ENCODE data around the gene SORCS3. TPM values are rescaled to one million over a fixed set of nuclear protein-coding genes. Genes with fewer than 3 reads are reported as not detected.

Gene SORCS3
- total and polyA plus RNA-seq, 2 of the 4 experiments (the other 2 are of a cell fraction): not detected

- TF ChIP-seq CHD1 (IDR thresholded peaks at IDR 0.05; ENCODE audit: low read depth, low read length): no peak
- no peak for TF ChIP-seq FOS (IDR thresholded peaks at IDR 0.05; ENCODE audit: low read depth, low read length)
- TF ChIP-seq NFE2L2 (IDR thresholded peaks at IDR 0.05; ENCODE audit: low read depth, low read length): no peak
- no peak for TF ChIP-seq RFX5 (IDR thresholded peaks at IDR 0.05; ENCODE audit: low read depth, low read length)
- TF ChIP-seq, protein P1, sequence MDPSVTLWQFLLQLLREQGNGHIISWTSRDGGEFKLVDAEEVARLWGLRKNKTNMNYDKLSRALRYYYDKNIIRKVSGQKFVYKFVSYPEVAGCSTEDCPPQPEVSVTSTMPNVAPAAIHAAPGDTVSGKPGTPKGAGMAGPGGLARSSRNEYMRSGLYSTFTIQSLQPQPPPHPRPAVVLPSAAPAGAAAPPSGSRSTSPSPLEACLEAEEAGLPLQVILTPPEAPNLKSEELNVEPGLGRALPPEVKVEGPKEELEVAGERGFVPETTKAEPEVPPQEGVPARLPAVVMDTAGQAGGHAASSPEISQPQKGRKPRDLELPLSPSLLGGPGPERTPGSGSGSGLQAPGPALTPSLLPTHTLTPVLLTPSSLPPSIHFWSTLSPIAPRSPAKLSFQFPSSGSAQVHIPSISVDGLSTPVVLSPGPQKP (IDR thresholded peaks at IDR 0.05; ENCODE audit: borderline replicate concordance, low read depth, low read length): no peak
- no peak for TF ChIP-seq MAFK (IDR thresholded peaks at IDR 0.05; ENCODE audit: low read depth, low read length)
- TF ChIP-seq MXI1 (IDR thresholded peaks at IDR 0.05; ENCODE audit: borderline replicate concordance, low read depth, low read length): no peak
- no peak for TF ChIP-seq MAZ (IDR thresholded peaks at IDR 0.05; ENCODE audit: borderline replicate concordance, low read depth, low read length)
- no peak for TF ChIP-seq SMC3 (IDR thresholded peaks at IDR 0.05; ENCODE audit: low read depth, low read length)
- no peak for TF ChIP-seq RCOR1 (IDR thresholded peaks at IDR 0.05; ENCODE audit: insufficient replicate concordance, low read length)
- TF ChIP-seq RAD21 (IDR thresholded peaks at IDR 0.05; ENCODE audit: low read length): no peak
- no peak for TF ChIP-seq CEBPB (IDR thresholded peaks at IDR 0.05; ENCODE audit: low read depth, low read length)
- TF ChIP-seq, protein P2, sequence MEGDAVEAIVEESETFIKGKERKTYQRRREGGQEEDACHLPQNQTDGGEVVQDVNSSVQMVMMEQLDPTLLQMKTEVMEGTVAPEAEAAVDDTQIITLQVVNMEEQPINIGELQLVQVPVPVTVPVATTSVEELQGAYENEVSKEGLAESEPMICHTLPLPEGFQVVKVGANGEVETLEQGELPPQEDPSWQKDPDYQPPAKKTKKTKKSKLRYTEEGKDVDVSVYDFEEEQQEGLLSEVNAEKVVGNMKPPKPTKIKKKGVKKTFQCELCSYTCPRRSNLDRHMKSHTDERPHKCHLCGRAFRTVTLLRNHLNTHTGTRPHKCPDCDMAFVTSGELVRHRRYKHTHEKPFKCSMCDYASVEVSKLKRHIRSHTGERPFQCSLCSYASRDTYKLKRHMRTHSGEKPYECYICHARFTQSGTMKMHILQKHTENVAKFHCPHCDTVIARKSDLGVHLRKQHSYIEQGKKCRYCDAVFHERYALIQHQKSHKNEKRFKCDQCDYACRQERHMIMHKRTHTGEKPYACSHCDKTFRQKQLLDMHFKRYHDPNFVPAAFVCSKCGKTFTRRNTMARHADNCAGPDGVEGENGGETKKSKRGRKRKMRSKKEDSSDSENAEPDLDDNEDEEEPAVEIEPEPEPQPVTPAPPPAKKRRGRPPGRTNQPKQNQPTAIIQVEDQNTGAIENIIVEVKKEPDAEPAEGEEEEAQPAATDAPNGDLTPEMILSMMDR (conservative IDR thresholded peaks at IDR 0.05; ENCODE audit: low read depth, low read length): no peak
- no peak for TF ChIP-seq POLR2A (IDR thresholded peaks at IDR 0.05; ENCODE audit: low read depth, low read length)
- no peak for TF ChIP-seq BHLHE40 (IDR thresholded peaks at IDR 0.05; ENCODE audit: low read depth, low read length)
- TF ChIP-seq USF2 (IDR thresholded peaks at IDR 0.05; ENCODE audit: low read depth, low read length): no peak
- dilution Hi-C loops (cut with HindIII; ENCODE audit: low sequenced_read_pairs, unreplicated experiment): no loop called here
- Histone ChIP-seq H4K20me1 (ENCODE audit: insufficient read depth, low read length) (no peaks in the 10 kb centered on the region), H3K79me1 (ENCODE audit: low read depth in 1 of 2, low read length in 2 of 2) (no peaks in the 10 kb centered on the region), H3K14ac (replicated peaks; ENCODE audit: low read depth, low read length) (no peak overlapping the region), H4K91ac (ENCODE audit: insufficient read depth, low read depth, low read length) (no peak overlapping the region), H4K5ac (ENCODE audit: low read depth, low read length) (no peak overlapping the region), H2AK5ac (ENCODE audit: low read depth, low read length) (no peak overlapping the region), H4K8ac (ENCODE audit: low read depth in 2 of 2, low read length in 2 of 2) (no peak overlapping the region), H3K4me1 (ENCODE audit: control insufficient read depth, insufficient read depth, low read length) (no peaks in the 10 kb centered on the region), H2BK120ac (ENCODE audit: low read depth, low read length) (no peak overlapping the region), H3K23ac (ENCODE audit: low read depth, low read length) (no peak overlapping the region), H2BK15ac (ENCODE audit: low read depth, low read length) (no peak overlapping the region), H3K4me2 (ENCODE audit: low read depth, low read length) (no peak overlapping the region), H3K4ac (ENCODE audit: low read depth, low read length) (no peak overlapping the region), H3K4me3 (ENCODE audit: insufficient read depth, low read depth, low read length) (no peak overlapping the region), H3K27me3 (ENCODE audit: control insufficient read depth, insufficient read depth, low read length) (no peaks in the 10 kb centered on the region), H3K9ac (ENCODE audit: low read depth, low read length) (no peak overlapping the region), H3K36me3 (ENCODE audit: control insufficient read depth, insufficient read depth, low read length) (no peaks in the 10 kb centered on the region), H3K9me3 (ENCODE audit: control insufficient read depth, insufficient read depth, low read length) (peaks cover 16% of the 10 kb centered on the region), H3K56ac (ENCODE audit: extremely low read depth, insufficient read depth, low read length) (no peak overlapping the region), H2AFZ (replicated peaks; ENCODE audit: low read length, poor library complexity) (no peak overlapping the region), H3K18ac (ENCODE audit: low read depth, low read length) (no peak overlapping the region), H2BK20ac (ENCODE audit: low read depth, low read length) (no peak overlapping the region), H3K9me1 (ENCODE audit: insufficient read depth, low read length) (no peaks in the 10 kb centered on the region), H3K27ac (ENCODE audit: insufficient read depth, low read length) (no peak overlapping the region), H2BK5ac (ENCODE audit: low read depth, low read length, poor library complexity, severe bottlenecking) (no peak overlapping the region), H2AK9ac (replicated peaks; ENCODE audit: low read depth, low read length, poor library complexity) (no peak overlapping the region)
- in situ Hi-C loops (cut with MboI; ENCODE audit: low sequenced_read_pairs): no loop called here
- 0% methylated on average over 1 of the region's 4 CpGs; no CpG with 5 or more reads in 1 of the 2 experiments for WGBS, 2 experiments (ENCODE audit: extremely low coverage in 2 of 2, insufficient read length in 1 of 2)
- DNase-seq: no peak
- ATAC-seq (ENCODE audit: low read depth): no peak
- no TSS peak for BruUV-seq (replicated peaks)
- ChIA-PET CTCF (interaction anchor here (0.7 kb wide), 1 partner anchor 28 kb away, joined by 4 read pairs; no protein-coding TSS in a partner anchor), POLR2A (ENCODE audit: unreplicated experiment) (no interaction called here)
- intact Hi-C loops (cut with micrococcal nuclease): no loop called here
Measured at GRCh38 chr10:105185161-105185560, 544.1 kb downstream of the SORCS3 start.

Measured in IMR-90 (cell line).